HG02885 (cell line): ENCODE data around the gene MYH6.
"Not testable (repeated sequence)": the region's sequence is repeated elsewhere in the genome, so short reads cannot be mapped to it uniquely, and the experiment has no call there.

Experiments
- ATAC-seq: cut with Tn5 transposase; IDR thresholded peaks from one replicate; pipeline ENCODE4 v1.9.1; 2021; ENCODE audit warnings: mild to moderate bottlenecking; ENCODE audit not compliant: unreplicated experiment, poor library complexity

Gene MYH6

GRCh38 chr14:23407516-23408306, at the start of gene MYH6:
TSS of gene MYH6 (minus strand) at chr14:23408273. CDS start at chr14:23407223, 1,050 bp downstream.
- ATAC-seq, result no peak

GRCh38 chr14:23456883-23457586, 49.0 kb upstream of the MYH6 start:
- not testable (repeated sequence) for ATAC-seq

- no peak for ATAC-seq
Observed at GRCh38 chr14:23454445-23454856, 46.4 kb upstream of the MYH6 start.

DNA sequence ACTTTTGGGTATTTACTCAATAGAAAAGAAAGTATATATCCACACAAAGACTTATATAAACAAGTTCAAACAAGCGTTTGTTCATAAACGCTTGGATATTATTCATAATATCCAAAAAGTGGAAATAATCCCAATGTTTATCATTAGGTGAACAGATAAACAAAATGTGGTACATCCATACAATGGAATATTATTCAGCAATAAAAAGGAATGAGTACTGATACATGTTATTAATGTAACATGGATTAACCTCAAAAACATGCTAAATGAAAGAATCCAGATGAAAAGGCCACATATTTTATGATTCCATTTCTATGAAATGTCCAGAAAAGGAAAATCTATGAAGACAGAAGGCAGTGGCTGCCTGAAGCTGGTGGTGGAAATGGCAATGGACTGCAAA, 44.2 kb upstream of the MYH6 start:
- ATAC-seq, result no peak

DNA sequence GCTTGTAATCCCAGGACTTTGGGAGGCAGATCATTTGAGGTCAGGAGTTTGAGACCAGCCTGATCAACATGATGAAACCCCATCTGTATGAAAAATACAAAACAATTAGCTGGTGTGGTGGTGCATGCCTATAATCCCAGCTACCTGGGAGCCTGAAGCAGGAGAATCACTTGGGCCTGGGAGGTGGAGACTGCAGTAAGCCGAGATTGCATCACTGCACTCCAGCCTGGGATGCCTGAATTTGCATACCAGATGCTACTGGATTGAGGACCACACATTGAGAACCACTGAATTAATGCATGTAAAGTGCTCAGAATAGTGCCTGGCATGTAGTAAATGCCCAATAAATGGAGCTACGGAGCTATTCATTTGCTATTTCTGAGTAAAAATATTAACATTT, 42.3 kb upstream of the MYH6 start:
- no peak for ATAC-seq

DNA sequence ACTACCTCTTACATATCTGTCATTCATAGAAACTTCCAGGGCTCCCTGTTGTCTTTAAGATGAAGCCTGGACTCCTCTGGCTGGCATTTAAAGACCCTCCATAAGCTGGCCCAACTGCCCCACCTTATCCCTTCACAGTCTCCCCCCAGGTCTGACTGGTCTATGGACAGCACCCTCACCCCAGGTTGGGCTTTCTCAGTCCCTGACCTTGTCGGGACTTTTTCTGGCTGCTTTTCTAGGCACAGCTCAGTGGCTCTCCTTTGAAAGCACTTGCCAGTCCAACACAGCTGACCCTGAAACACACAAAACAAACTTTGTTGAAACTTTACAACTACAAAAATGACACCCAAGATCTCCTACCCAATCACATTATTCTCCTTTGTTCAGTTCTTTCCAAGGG, 41.2 kb upstream of the MYH6 start:
- ATAC-seq, result no peak

DNA sequence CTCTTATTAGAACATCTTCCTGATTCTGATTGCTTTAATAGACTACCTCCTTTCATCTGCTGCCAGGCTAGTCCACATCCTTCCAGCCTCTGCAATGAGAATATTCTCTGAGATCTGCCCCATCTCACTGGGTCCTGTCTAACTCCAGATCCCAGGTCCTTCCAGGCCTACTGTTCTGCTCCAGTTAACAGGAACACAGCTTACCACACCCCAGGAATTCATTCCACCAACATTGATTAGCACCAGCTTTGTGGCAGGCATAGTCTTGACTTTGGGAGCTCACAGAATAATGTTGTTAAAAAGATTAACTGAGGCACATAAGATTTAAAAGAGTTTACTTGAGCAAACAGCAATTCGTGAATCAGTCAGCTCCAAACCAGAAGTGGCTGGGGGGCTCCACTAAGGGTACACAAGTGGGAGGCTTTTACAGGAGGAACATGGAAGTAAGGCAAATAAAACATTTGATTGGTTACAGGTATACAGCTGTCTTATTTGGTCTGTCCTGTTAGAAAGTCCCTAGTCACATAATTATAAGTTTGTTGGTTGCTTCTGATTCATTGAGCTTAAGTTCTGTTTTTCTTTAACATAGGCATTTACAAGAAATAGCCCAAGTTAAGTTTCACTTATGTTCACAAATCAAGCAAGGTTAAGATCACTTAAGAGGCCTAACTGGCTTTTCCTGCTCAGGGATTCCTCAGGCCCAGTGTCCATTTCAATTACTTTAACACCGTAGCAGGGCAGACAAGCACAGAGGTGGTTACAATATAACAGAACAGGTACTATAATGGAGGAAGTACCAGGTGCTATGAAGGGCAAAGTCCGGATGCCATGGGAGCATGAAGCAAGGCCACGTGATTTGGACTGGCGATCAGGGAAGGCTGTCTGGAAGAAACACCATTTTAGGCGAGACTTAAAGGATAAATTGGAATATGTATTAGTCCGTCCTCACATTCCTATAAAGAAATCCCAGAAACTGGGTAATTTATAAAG, 39.6 kb upstream of the MYH6 start:
- no peak for ATAC-seq

- ATAC-seq, result no peak
Observed at GRCh38 chr14:23446291-23446851, 38.3 kb upstream of the MYH6 start.

DNA sequence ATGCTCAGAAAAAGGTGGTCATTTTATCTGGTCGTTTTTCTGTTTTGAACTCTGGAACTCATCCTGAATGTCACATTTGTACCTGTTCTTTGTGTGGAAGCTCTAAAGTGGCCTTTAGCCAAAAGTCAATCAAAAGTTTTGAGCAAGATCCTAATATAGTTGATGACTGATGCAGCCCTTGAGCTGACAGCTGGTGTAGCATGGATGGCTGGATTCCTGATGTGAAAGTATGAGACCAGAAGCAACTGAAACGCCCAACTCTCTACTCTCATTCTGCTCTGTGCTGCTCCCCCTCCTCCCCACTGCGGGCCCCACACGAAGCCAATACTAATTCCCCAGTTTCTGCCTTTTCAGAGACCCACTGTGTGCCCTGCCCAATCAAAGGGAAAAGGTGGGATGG, 37.7 kb upstream of the MYH6 start:
- no peak for ATAC-seq

GRCh38 chr14:23444314-23444713, 36.2 kb upstream of the MYH6 start:
- ATAC-seq, result no peak

DNA sequence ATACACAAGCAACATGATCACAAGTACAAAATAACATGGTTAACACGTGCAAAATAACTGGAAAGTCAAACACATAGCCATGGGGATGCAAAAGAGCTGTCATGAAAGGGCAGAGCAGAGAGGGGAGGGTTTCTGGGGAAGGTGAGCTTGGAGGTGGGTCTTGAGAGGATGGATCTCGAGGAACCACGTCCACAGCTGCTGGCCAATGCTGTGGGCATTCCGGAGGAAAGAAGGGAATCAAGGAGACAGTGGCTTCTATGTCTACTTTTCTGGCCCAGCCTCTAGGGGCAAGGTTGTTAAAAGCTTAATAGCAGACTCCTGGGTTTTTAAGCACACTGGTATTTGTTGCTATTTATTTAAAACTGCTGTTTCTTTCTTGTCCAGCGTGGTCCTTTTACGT, 35.8 kb upstream of the MYH6 start:
- ATAC-seq, result no peak

- no peak for ATAC-seq
Observed at GRCh38 chr14:23443411-23443812, 35.3 kb upstream of the MYH6 start.

- no peak for ATAC-seq
Observed at GRCh38 chr14:23442721-23443356, 34.8 kb upstream of the MYH6 start.

DNA sequence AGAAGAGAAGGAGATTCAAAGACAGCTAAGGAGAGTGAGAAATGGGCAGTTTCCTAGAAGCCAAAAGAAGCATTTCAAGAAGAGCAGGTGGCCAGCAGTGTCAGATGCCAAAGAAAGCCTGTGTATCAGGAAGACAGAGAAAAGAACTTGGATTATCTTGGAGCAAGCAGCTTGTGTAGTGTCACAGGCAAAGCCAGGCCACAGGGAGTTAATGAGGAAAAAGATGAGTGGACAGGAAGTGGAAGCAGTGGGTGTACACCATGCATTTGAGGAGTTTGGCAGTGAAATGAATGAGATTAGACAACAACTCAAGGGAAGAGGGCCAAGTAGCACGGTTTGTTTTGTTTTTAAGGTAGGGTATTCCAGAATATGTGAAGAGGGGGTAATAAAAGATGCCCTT, 33.0 kb upstream of the MYH6 start:
- no peak for ATAC-seq

GRCh38 chr14:23439107-23439835, 31.2 kb upstream of the MYH6 start:
- ATAC-seq, result no peak

DNA sequence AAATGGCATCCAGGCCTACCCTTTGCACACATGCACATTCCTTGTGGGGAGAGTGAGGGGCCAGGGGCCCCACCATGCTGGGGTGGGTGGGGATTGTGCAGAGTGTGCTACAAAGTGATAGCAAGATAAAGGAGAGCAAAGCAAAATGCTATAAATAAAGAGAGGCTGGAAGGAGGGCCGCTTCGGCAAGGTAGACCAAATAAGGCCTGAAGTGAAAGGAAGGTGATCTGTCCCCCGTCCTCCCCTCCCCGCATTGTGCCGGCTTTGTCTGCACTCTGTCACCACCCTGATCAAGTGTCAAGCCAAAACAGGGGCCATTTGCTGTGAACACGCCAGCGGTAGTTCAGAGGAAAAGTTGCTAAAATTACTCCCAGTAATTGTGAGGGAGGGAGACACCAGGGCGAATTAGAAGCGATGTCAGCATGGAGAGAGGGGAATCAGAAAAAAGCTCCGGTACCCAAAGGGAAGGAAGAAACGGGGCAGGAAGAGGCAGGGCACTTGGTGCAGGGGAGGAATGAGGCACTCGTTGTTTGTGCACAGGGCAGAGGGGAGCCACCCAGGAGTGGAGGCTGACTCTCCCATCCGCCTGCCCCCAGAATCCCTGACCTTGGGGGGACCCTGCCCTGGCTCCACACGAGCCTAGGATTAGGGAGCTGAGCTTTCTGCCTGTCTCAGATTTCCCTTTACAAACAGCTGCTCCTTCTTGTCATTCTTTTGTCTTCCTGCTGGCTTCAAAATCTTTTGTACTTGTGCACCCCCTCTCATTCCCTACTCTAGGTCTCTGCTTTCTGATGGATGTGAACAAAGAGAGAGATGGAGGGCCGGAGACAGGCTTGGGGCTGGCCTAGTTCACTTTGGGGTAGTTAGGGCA, 30.3 kb upstream of the MYH6 start:
- no peak for ATAC-seq

GRCh38 chr14:23437133-23438100, 29.3 kb upstream of the MYH6 start:
- ATAC-seq, result no peak
